GM23338 (cell line): ENCODE results near the gene RAD54L2. TPM values are rescaled to one million over a fixed set of nuclear protein-coding genes. Genes with fewer than 3 reads are reported as not detected.

ENCODE experiments used
- ATAC-seq: fragments of 200-7000 bp; cut with Tn5 transposase; 3 replicates; pipeline ENCODE4 v1.9.1; 2020
- DNase-seq: peaks from one replicate; pipeline ENCODE4 v3.0.0-alpha.2; 2015; ENCODE audit warnings: low spot score
- H2AFZ ChIP-seq: fragments of 200-600 bp; sonication (generic); 2 replicates; pipeline ENCODE4 v1.8.0; 2016; ENCODE audit warnings: antibody characterized with exemption, mild to moderate bottlenecking, moderate library complexity
- H3F3A ChIP-seq: fragments of 200-600 bp; sonication (generic); replicated peaks from 2 replicates; pipeline ENCODE4 v1.8.0; 2017; ENCODE audit warnings: antibody characterized with exemption, mixed run types, low read depth
- H3K27ac ChIP-seq: fragments of 200-600 bp; sonication (generic); 2 replicates; pipeline ENCODE4 v1.6.1; 2016; ENCODE audit warnings: low read depth
- H3K27me3 ChIP-seq: fragments of 200-600 bp; sonication (generic); 2 replicates; pipeline ENCODE4 v1.8.0; 2016; ENCODE audit warnings: mild to moderate bottlenecking, mixed run types, moderate library complexity; ENCODE audit not compliant: insufficient read depth
- H3K36me3 ChIP-seq: fragments of 200-600 bp; sonication (generic); 2 replicates; pipeline ENCODE4 v1.8.0; 2016; ENCODE audit warnings: mild to moderate bottlenecking; ENCODE audit not compliant: insufficient read depth
- H3K4me1 ChIP-seq: fragments of 200-600 bp; sonication (generic); 2 replicates; pipeline ENCODE4 v1.8.0; 2016; ENCODE audit warnings: mild to moderate bottlenecking, moderate library complexity; ENCODE audit not compliant: insufficient read depth
- H3K4me2 ChIP-seq: fragments of 200-600 bp; sonication (generic); 2 replicates; pipeline ENCODE4 v1.7.1; 2017; ENCODE audit warnings: mixed run types
- H3K4me3 ChIP-seq: fragments of 200-600 bp; sonication (generic); 2 replicates; pipeline ENCODE4 v1.6.1; 2016; ENCODE audit warnings: mixed run types
- H3K79me2 ChIP-seq: fragments of 200-600 bp; sonication (generic); replicated peaks from 2 replicates; pipeline ENCODE4 v1.8.0; 2017; ENCODE audit warnings: mild to moderate bottlenecking; ENCODE audit not compliant: insufficient read depth
- H3K9me2 ChIP-seq: fragments of 200-600 bp; sonication (generic); 2 replicates; pipeline ENCODE4 v1.8.0; 2017; ENCODE audit not compliant: insufficient read depth
- H4K20me1 ChIP-seq: fragments of 200-600 bp; sonication (generic); replicated peaks from 2 replicates; pipeline ENCODE4 v1.8.0; 2017; ENCODE audit warnings: mild to moderate bottlenecking; ENCODE audit not compliant: insufficient read depth
- H3K27ac Mint-ChIP-seq: 2 replicates; pipeline ENCODE4 v1.8.0; 2020; ENCODE audit warnings: inconsistent platforms, mild to moderate bottlenecking, moderate library complexity, mixed read lengths
- H3K27me3 Mint-ChIP-seq: 3 replicates; pipeline ENCODE4 v1.8.0; 2022; ENCODE audit warnings: low read depth, mild to moderate bottlenecking, moderate library complexity, mixed read lengths, inconsistent platforms; ENCODE audit not compliant: insufficient read depth, poor library complexity
- H3K36me3 Mint-ChIP-seq: 3 replicates; pipeline ENCODE4 v1.8.0; 2021; ENCODE audit warnings: low read depth, mild to moderate bottlenecking, inconsistent platforms, moderate library complexity, mixed read lengths
- H3K4me1 Mint-ChIP-seq: 3 replicates; pipeline ENCODE4 v1.8.0; 2020; ENCODE audit warnings: mild to moderate bottlenecking, inconsistent platforms, mixed read lengths
- H3K4me3 Mint-ChIP-seq: 3 replicates; pipeline ENCODE4 v1.8.0; 2021; ENCODE audit warnings: moderate library complexity, mild to moderate bottlenecking, inconsistent platforms, mixed read lengths
- H3K9me3 Mint-ChIP-seq: 3 replicates; pipeline ENCODE4 v1.8.0; 2020; ENCODE audit warnings: moderate library complexity, mild to moderate bottlenecking, inconsistent platforms, mixed read lengths
- CREB1 ChIP-seq: fragments of 250-450 bp; sonication (Bioruptor Pico); IDR thresholded peaks from 2 replicates; pipeline ENCODE4 v1.5.0; 2020; ENCODE audit warnings: low read depth, mild to moderate bottlenecking, moderate library complexity
- CTCF ChIP-seq, 2 experiments: fragments of 200-600 bp in 1 of 2; sonication (generic) in 1 of 2; conservative IDR thresholded peaks; 2 replicates each; pipeline versions ENCODE4 v1.5.1 to v1.6.1; 2016 to 2017; ENCODE audit warnings: antibody characterized with exemption in 2 of 2, low read depth in 2 of 2, mild to moderate bottlenecking in 2 of 2, moderate library complexity in 1 of 2
- EZH2phosphoT487 ChIP-seq: fragments of 200-600 bp; sonication (generic); IDR thresholded peaks from one replicate; pipeline ENCODE4 v1.8.1; 2018; ENCODE audit warnings: antibody characterized with exemption; ENCODE audit not compliant: unreplicated experiment
- JUNB ChIP-seq: IDR thresholded peaks from one replicate; pipeline ENCODE4 v1.6.1; 2016; ENCODE audit warnings: antibody characterized with exemption; ENCODE audit not compliant: unreplicated experiment
- NANOG ChIP-seq: IDR thresholded peaks from 2 replicates; pipeline ENCODE4 v1.6.1; 2016; ENCODE audit warnings: antibody characterized with exemption, borderline replicate concordance
- POLR2AphosphoS5 ChIP-seq: IDR thresholded peaks from 2 replicates; pipeline ENCODE4 v1.6.1; 2016; ENCODE audit warnings: antibody characterized with exemption, low read depth
- REST ChIP-seq: IDR thresholded peaks from one replicate; pipeline ENCODE4 v1.6.1; 2018; ENCODE audit warnings: antibody characterized with exemption; ENCODE audit not compliant: unreplicated experiment
- STAT1 ChIP-seq: IDR thresholded peaks from one replicate; pipeline ENCODE4 v1.6.1; 2016; ENCODE audit warnings: antibody characterized with exemption; ENCODE audit not compliant: unreplicated experiment
- ZNF114 ChIP-seq: fragments of 250-450 bp; sonication (Bioruptor Pico); IDR thresholded peaks from 2 replicates; pipeline ENCODE4 v1.5.0; 2020; ENCODE audit warnings: mild to moderate bottlenecking, moderate library complexity
- polyA plus RNA-seq: library from polyadenylated mRNA; unstranded; fragments of >200 nt; fragmentation: Nextera tagmentation; extraction: Ambion mirVana; gene quantifications from 2 replicates; pipeline ENCODE4 v1.2.1, GENCODE V29; 2016
- total RNA-seq: library from RNA; depleted of rRNA; stranded (reverse); fragments of >200 nt; shearing (Covaris generic); gene quantifications from 2 replicates; pipeline ENCODE4 v1.2.3, GENCODE V29; 2014

The RAD54L2 gene
- total and polyA plus RNA-seq, 2 experiments from 2014 or later, result 9.4 to 29.2 TPM

- no peaks in the 10 kb centered on the region for H3K9me2 ChIP-seq
- ATAC-seq (no peak), DNase-seq (no peak)
- no peak overlapping the region for H3K4me3 Mint-ChIP-seq
- H3F3A ChIP-seq, result no peaks in the 10 kb centered on the region
- no peaks in the 10 kb centered on the region for H3K36me3 ChIP-seq
- H3K36me3 Mint-ChIP-seq, result no peaks in the 10 kb centered on the region
- no peak overlapping the region for H3K4me3 ChIP-seq
- no peak overlapping the region for H3K4me2 ChIP-seq
- H3K27ac ChIP-seq, result no peak overlapping the region
- no peak overlapping the region for H2AFZ ChIP-seq
- no peak overlapping the region for H3K27ac Mint-ChIP-seq
- no peaks in the 10 kb centered on the region for H3K4me1 ChIP-seq
- no peaks in the 10 kb centered on the region for H4K20me1 ChIP-seq
- peaks cover 2% of the 10 kb centered on the region for H3K27me3 Mint-ChIP-seq
- no peak for TF ChIP-seq STAT1
- no peak for TF ChIP-seq ZNF114 (CRISPR knock-in tag)
- no peaks in the 10 kb centered on the region; the same call in 2 of the 3 replicates for H3K9me3 Mint-ChIP-seq
- H3K27me3 ChIP-seq, result no peaks in the 10 kb centered on the region
- H3K4me1 Mint-ChIP-seq, result no peaks in the 10 kb centered on the region
- H3K79me2 ChIP-seq, result no peaks in the 10 kb centered on the region
These were observed 27.5 kb upstream of the RAD54L2 start for GRCh38 chr3:51510996-51511395.

- no peaks in the 10 kb centered on the region; the same call in 2 of the 3 replicates for H3K9me3 Mint-ChIP-seq
- H2AFZ ChIP-seq, result no peak overlapping the region
- DNase-seq (no peak), ATAC-seq (no peak)
- H3K9me2 ChIP-seq, result no peaks in the 10 kb centered on the region
- H3K4me2 ChIP-seq, result no peak overlapping the region
- H3K4me3 ChIP-seq, result no peak overlapping the region
- no peak overlapping the region for H3K27ac Mint-ChIP-seq
- H3K4me1 Mint-ChIP-seq, result no peaks in the 10 kb centered on the region
- no peak overlapping the region for H3K27ac ChIP-seq
- no peaks in the 10 kb centered on the region for H4K20me1 ChIP-seq
- H3K36me3 Mint-ChIP-seq, result no peaks in the 10 kb centered on the region
- no peaks in the 10 kb centered on the region for H3K4me1 ChIP-seq
- no peaks in the 10 kb centered on the region for H3K36me3 ChIP-seq
- peaks cover 5% of the 10 kb centered on the region for H3K27me3 Mint-ChIP-seq
- H3K27me3 ChIP-seq, result no peaks in the 10 kb centered on the region
- H3K4me3 Mint-ChIP-seq, result no peak overlapping the region
- TF ChIP-seq EZH2phosphoT487, result no peak
- no peak for TF ChIP-seq STAT1
- TF ChIP-seq POLR2AphosphoS5, result no peak
- no peak for TF ChIP-seq ZNF114 (CRISPR knock-in tag)
- no peak for TF ChIP-seq CTCF (conservative IDR thresholded peaks at IDR 0.05; ENCODE audit: low read depth in 2 of 2)
- no peak for TF ChIP-seq CREB1 (CRISPR knock-in tag)
- H3K79me2 ChIP-seq, result no peaks in the 10 kb centered on the region
- H3F3A ChIP-seq, result no peaks in the 10 kb centered on the region
These were observed 24.3 kb upstream of the RAD54L2 start for GRCh38 chr3:51514210-51514609.

- DNase-seq (no peak), ATAC-seq (no peak)
- Histone ChIP-seq H4K20me1 (no peaks in the 10 kb centered on the region), H3K36me3 (no peaks in the 10 kb centered on the region), H3K4me2 (no peak overlapping the region), H3K27ac (no peak overlapping the region), H3K9me2 (no peaks in the 10 kb centered on the region), H2AFZ (no peak overlapping the region), H3K4me1 (no peaks in the 10 kb centered on the region), H3F3A (no peaks in the 10 kb centered on the region), H3K27me3 (no peaks in the 10 kb centered on the region), H3K4me3 (no peak overlapping the region), H3K79me2 (no peaks in the 10 kb centered on the region)
- H3K27ac Mint-ChIP-seq, result no peak overlapping the region
- H3K27me3 Mint-ChIP-seq, result peaks cover 3% of the 10 kb centered on the region
- H3K36me3 Mint-ChIP-seq, result no peaks in the 10 kb centered on the region
- no peaks in the 10 kb centered on the region for H3K4me1 Mint-ChIP-seq
- H3K9me3 Mint-ChIP-seq, result no peaks in the 10 kb centered on the region; the same call in 2 of the 3 replicates
- H3K4me3 Mint-ChIP-seq, result no peak overlapping the region
- TF ChIP-seq STAT1 (no peak), JUNB (no peak), REST (no peak), NANOG (no peak), EZH2phosphoT487 (no peak)
These were observed 18.7 kb upstream of the RAD54L2 start for GRCh38 chr3:51519848-51520247.
